B cell (primary cell): ENCODE measurements around the gene SNED1.

Source experiments
- EZH2 ChIP-seq: IDR thresholded peaks from 2 replicates; pipeline ENCODE4 v1.6.1; 2012; ENCODE audit warnings: borderline replicate concordance, low read depth, mild to moderate bottlenecking, moderate library complexity, low read length; ENCODE audit not compliant: insufficient read depth, poor library complexity, severe bottlenecking
- TF ChIP-seq, protein P1 (sequence below): fragments of 200-600 bp; IDR thresholded peaks from one replicate; pipeline ENCODE4 v1.8.0; 2022; ENCODE audit warnings: antibody characterized with exemption, mild to moderate bottlenecking

DNA sequence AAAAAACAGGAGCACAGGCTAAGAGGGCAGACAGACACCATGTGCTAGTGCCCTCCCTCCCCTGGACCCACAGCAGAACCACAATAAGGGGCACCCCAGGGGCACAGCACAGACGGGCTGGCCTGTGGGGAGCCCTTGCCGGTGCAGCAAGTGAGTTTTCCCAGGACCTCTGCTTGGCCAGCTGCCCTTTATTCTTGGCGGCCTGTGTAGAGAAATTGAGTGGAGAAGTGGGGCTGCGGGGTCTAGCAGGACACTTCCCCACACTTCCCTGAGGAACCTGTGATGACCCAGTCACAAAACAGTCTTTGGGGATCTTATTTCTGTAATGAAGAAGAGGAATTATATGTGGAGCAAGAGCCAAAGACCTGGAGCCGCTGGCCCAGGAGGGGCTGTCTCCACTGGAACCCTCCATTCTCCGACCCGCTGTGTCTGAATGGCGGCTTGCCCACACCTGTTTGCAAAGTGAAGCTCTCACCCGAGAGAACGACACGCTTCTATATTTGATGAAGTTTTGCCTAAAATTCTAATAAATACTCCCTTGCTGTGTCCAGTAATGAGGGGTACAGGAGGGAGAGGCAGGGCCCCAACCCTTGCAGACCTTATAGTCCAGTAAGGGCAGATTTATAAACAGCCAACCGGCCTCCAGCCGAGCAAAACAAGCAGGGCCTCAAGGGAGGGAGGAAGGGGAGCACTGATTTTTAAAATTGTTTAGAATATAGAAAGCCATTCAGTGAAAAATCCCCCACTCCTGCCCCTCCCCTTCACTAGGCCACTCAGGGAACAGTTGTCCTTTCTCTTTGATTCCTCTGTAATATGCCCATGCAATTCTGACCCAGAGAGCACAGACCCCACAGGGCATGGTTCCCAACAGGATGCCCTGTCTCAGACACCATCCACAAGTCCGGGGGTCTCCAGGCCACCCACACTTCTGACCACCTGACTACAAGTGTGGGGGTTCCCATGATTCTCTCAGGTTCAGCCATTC, 44.7 kb upstream of the SNED1 start:
- TF ChIP-seq, protein P1, sequence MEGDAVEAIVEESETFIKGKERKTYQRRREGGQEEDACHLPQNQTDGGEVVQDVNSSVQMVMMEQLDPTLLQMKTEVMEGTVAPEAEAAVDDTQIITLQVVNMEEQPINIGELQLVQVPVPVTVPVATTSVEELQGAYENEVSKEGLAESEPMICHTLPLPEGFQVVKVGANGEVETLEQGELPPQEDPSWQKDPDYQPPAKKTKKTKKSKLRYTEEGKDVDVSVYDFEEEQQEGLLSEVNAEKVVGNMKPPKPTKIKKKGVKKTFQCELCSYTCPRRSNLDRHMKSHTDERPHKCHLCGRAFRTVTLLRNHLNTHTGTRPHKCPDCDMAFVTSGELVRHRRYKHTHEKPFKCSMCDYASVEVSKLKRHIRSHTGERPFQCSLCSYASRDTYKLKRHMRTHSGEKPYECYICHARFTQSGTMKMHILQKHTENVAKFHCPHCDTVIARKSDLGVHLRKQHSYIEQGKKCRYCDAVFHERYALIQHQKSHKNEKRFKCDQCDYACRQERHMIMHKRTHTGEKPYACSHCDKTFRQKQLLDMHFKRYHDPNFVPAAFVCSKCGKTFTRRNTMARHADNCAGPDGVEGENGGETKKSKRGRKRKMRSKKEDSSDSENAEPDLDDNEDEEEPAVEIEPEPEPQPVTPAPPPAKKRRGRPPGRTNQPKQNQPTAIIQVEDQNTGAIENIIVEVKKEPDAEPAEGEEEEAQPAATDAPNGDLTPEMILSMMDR, result no peak
- TF ChIP-seq EZH2, result no peak
